HG03066 (cell line): ENCODE results near the gene CD164L2.

Source experiments
- ATAC-seq: cut with Tn5 transposase; IDR thresholded peaks from one replicate; pipeline ENCODE4 v1.9.1; 2021; ENCODE audit warnings: low read depth; ENCODE audit not compliant: unreplicated experiment

Gene CD164L2

GRCh38 chr1:27349784-27350662 is 33.1 kb downstream of the CD164L2 start:
- no peak for ATAC-seq

GRCh38 chr1:27348861-27349783 is 34.0 kb downstream of the CD164L2 start:
- no peak for ATAC-seq

DNA sequence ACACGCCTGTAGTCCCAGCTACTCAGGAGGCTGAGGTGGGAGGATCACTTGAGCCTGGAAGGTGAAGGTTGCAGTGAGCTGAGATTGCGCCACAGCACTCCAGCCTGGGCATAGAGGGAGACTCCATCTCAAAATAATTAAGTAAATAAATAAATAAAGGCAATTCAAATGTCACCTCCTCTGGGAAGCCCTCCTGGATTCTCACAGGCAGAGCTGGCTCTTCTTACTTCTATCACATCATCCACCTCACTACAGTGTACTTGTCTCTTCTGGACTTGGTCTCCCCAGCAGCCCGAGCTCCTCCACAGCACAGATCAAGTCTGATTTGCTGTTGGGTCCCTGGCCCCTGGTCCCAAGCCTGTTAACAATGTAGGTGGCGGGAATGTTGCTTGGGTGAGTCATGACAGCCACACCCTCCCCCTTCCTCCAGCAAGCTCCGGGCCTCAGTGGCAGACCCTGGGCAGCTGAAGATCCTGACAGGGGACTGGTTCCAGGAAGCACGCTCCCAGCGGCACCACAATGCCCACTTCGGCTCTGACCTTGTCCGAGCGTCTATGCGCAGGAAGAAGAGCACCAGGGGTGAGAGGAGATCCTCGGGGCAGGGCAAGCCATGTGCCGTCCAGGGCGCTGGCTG is 36.0 kb downstream of the CD164L2 start:
- ATAC-seq: no peak

DNA sequence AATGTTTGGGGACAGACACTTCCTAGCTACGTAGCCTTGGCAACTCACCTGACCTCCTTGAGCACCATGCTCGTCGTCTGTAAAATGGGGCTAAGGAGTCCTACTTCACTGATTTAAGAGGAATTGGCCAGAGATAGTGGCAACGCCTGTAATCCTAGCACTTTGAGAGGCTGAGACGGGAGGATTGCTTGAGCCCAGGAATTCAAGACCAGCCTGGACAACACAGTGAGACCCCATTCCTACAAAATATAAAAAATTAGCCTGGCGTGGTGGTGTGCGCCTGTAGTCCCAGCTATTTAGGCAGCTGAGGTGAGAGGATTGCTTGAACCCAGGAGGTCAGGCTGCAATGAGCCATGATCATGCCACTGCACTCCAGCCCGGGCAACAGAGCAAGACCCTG is 36.8 kb downstream of the CD164L2 start:
- ATAC-seq: no peak

- ATAC-seq: no peak
Measured at GRCh38 chr1:27345272-27345671, 37.9 kb downstream of the CD164L2 start.

GRCh38 chr1:27343639-27344025 is 39.5 kb downstream of the CD164L2 start:
- ATAC-seq: no peak

- no peak for ATAC-seq
Measured at GRCh38 chr1:27342778-27343638, 40.1 kb downstream of the CD164L2 start.

DNA sequence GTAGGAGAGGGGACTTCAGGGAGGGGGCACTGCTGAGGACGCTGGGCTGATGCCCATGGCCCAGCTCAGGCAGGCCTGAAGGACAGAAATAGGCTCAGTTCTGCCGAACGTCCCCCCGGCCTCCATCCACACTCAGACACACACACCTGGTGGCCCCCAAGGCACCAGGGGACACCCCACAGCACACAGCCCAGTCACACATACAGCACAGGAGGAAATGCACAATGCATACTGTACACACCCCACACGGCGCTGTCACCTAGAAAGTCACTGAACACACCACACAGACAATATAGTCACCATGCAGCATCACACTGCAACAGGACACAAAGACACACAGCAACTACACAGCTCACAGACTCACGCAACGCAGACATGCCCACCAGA is 40.7 kb downstream of the CD164L2 start:
- no peak for ATAC-seq

GRCh38 chr1:27341525-27342252 is 41.4 kb downstream of the CD164L2 start, which contains the start of gene SYTL1:
Gene SYTL1, plus strand, starts transcription at chr1:27342022. Its CDS starts 3,313 bp downstream, at chr1:27345335.
- no peak for ATAC-seq

GRCh38 chr1:27339213-27339612 is 43.9 kb downstream of the CD164L2 start:
- ATAC-seq: no peak

DNA sequence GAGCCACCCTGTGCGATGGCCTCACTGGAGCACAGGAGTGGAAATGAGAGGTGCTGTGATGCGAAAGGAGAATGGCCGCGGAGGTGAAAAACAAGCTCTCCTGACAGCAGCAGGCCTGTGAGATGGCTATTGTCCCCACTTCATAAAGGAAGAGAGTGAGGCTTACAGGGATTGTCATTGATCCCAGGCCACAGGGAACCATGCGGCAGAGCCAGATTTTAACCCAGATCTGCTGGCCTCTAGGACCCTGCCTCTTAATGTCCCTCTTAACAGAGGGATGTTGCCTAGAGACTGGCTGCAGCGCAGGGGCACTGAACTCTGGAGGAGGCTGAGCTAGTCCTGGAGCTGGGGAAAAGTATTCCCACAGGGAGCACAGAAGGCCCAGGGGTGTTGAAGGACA is 44.4 kb downstream of the CD164L2 start:
- ATAC-seq: no peak

DNA sequence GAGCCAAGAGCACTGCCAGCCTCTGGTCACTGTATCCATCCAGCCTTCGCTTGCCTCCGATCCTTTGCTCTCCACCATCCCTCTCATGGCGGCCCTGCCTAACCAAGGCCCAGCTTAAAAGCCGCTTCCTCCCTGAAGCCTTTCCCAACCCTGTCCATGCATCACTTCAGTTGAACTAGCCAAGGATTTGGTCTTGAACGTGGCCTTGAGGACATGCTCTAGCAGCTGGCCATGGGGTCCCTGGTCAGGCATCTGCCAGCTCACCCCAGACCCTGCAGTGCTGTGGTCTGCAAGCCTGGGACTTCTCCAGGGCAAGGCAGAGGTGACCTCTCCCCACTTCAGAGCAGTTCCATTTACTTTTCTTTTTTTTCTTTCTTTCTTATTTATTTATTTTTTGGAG is 46.4 kb downstream of the CD164L2 start:
- no peak for ATAC-seq

GRCh38 chr1:27335506-27336422 is 47.4 kb downstream of the CD164L2 start:
- ATAC-seq: no peak

DNA sequence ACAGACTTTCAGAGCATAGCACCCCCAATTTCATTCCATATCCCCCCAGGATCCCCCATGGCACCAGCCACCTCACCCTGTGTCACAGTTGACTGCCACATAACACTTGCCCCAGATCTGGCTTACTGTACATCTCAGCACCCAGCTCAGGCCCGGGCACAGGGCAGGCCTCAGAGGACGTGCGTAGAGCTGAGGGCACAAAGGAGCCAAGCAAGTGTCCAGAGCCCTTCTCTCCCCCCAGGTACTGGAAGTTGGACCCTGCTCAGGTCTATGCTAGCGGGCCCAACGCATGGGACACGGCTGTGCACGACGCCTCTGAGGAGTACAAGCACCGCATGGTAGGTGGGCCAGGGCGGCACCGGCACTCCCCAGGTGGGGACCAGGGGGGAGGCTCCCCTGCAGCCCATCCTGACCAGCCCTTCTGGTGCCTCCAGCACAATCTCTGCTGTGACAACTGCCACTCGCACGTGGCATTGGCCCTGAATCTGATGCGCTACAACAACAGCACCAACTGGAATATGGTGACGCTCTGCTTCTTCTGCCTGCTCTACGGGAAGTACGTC is 49.3 kb downstream of the CD164L2 start:
- ATAC-seq: no peak

DNA sequence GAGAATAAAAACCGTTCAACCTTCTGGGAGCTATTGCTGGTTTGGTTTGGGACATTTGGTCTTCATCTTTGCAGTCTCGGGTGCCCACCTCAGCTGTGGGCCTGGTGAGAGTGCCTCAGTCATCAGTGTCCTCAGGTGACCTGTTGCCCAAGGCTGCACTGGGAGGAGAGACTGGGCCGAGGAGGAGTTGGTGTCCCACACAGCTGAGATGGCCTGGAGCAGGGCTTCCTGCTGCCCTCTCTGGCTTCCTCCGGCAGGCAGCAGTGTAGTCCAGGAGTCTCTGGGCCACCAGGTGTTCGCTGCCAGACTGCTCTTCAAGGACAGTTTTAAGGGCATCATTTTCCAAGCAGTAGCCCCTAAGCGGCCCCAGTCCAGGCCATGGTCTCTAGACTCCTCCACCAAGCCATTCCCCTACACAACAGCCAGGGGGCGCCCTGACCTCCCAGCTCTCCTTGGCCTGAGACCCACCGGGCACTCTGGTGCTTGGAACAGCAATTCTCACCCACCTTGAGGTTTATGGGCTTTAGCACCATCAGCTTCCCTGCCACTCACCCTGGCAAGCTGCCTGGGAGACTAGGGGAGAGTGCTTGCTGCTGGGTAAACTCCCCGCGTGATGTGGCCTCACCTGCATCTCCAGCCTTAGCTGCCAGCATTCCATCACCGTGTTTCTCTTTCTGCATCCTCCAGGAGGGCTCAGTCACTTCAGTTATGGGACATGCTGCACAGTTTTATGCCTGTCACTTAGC is 50.4 kb downstream of the CD164L2 start:
- no peak for ATAC-seq

- no peak for ATAC-seq
Measured at GRCh38 chr1:27331922-27332321, 51.2 kb downstream of the CD164L2 start.

DNA sequence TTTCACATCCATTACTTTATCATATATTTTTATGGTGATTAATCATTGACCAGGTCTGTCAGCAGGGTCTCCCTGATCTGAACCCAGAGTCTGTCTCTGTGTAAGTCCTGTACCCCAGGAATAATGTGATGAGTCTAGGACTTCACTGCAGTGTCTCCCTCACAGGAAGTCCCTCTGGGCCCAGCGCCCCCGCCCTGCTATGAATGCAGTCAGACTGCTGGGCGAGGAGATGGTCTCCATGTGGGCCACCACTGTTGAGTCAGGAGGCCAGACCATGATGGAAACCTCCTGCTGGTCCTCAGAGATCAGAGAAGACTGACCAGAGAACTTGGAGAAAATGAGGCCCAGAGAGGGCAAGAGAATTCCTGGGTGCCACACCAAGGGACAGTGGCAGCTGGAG is 51.7 kb downstream of the CD164L2 start:
- ATAC-seq: no peak
